Retinal pigment epithelial cell (primary cell): ENCODE data around the gene FMC1.

Source experiments
- DNase-seq: peaks from one replicate; pipeline ENCODE4 v3.0.0-alpha.2; 2010; ENCODE audit warnings: low read depth
- H3K4me3 ChIP-seq: 2 replicates; pipeline ENCODE4 v1.5.1; 2011; ENCODE audit warnings: mild to moderate bottlenecking, low read length, control low read depth, moderate library complexity
- CTCF ChIP-seq: conservative IDR thresholded peaks from 2 replicates; pipeline ENCODE4 v1.5.1; 2011; ENCODE audit warnings: low read depth, low read length, control low read depth, inconsistent platforms

The FMC1 gene

GRCh38 chr7:139362981-139363380 lies 21.8 kb downstream of the FMC1 start:
- no peak overlapping the region for H3K4me3 ChIP-seq
- DNase-seq = no peak
- TF ChIP-seq CTCF = no peak

- TF ChIP-seq CTCF = no peak
- no peak for DNase-seq
- no peak overlapping the region for H3K4me3 ChIP-seq
Measured at GRCh38 chr7:139365336-139365735, 24.2 kb downstream of the FMC1 start.

- no peak for DNase-seq
- H3K4me3 ChIP-seq = no peak overlapping the region
- TF ChIP-seq CTCF = no peak
Measured at GRCh38 chr7:139366400-139366799, 25.3 kb downstream of the FMC1 start.

GRCh38 chr7:139367438-139368155 lies 26.5 kb downstream of the FMC1 start:
- DNase-seq = no peak
- H3K4me3 ChIP-seq = no peak overlapping the region
- no peak for TF ChIP-seq CTCF

GRCh38 chr7:139370301-139370942 lies 29.3 kb downstream of the FMC1 start:
- no peak for DNase-seq
- H3K4me3 ChIP-seq = no peak overlapping the region
- TF ChIP-seq CTCF = no peak

- no peak for DNase-seq
- no peak for TF ChIP-seq CTCF
- H3K4me3 ChIP-seq = no peak overlapping the region
Measured at GRCh38 chr7:139370943-139371313, 29.8 kb downstream of the FMC1 start.

- TF ChIP-seq CTCF = no peak
- no peak overlapping the region for H3K4me3 ChIP-seq
- no peak for DNase-seq
Measured at GRCh38 chr7:139374246-139374645, 33.1 kb downstream of the FMC1 start.
